SK-N-SH (cell line): ENCODE measurements around the gene PRSS38.

Source experiments
- CTCF ChIP-seq: fragments of 200-600 bp; sonication (generic); IDR thresholded peaks from 2 replicates; pipeline ENCODE4 v1.6.1; 2017; ENCODE audit warnings: antibody characterized with exemption, mild to moderate bottlenecking, moderate library complexity
- GABPA ChIP-seq: IDR thresholded peaks from 2 replicates; pipeline ENCODE4 v1.4.0; 2012; ENCODE audit warnings: low read depth, mild to moderate bottlenecking
- MXI1 ChIP-seq: IDR thresholded peaks from 2 replicates; pipeline ENCODE4 v1.6.1; 2012; ENCODE audit warnings: mild to moderate bottlenecking, low read depth, low read length, improper control_type of control experiment
- NFIC ChIP-seq: IDR thresholded peaks from 2 replicates; pipeline ENCODE4 v1.4.0; 2012; ENCODE audit warnings: borderline replicate concordance
- POLR2AphosphoS5 ChIP-seq: IDR thresholded peaks from 2 replicates; pipeline ENCODE4 v1.6.1; 2012; ENCODE audit warnings: low read depth, low read length
- TEAD4 ChIP-seq: IDR thresholded peaks from 2 replicates; pipeline ENCODE4 v1.4.0; 2012; ENCODE audit warnings: mild to moderate bottlenecking, borderline replicate concordance; ENCODE audit not compliant: insufficient read depth

- TF ChIP-seq TEAD4 (no peak), NFIC (no peak), MXI1 (no peak), POLR2AphosphoS5 (no peak), CTCF (no peak), GABPA (no peak)
These were observed 29.6 kb downstream of the PRSS38 start for GRCh38 chr1:227845147-227845458.
